Colonic mucosa (tissue), 4 donors: Measurements from ENCODE around the gene MYL4. TPM values are rescaled to one million over a fixed set of nuclear protein-coding genes. Genes with fewer than 3 reads are reported as not detected.
"Not testable (repeated sequence)": the region's sequence is repeated elsewhere in the genome, so short reads cannot be mapped to it uniquely, and the experiment has no call there.

Experiments used
- DNase-seq: peaks from one replicate; pipeline ENCODE4 v3.0.0-alpha.2; 2020
- H3K27ac ChIP-seq: fragments of 200-600 bp; one replicate; pipeline ENCODE4 v1.8.0; 2021
- H3K27me3 ChIP-seq: fragments of 200-600 bp; one replicate; pipeline ENCODE4 v1.8.0; 2021
- H3K36me3 ChIP-seq: fragments of 200-600 bp; one replicate; pipeline ENCODE4 v1.8.0; 2021
- H3K4me1 ChIP-seq: fragments of 200-600 bp; one replicate; pipeline ENCODE4 v1.8.0; 2021; ENCODE audit warnings: mild to moderate bottlenecking
- H3K4me3 ChIP-seq: fragments of 200-600 bp; one replicate; pipeline ENCODE4 v1.8.0; 2021
- H3K9ac ChIP-seq, 2 donors: one replicate each; pipeline ENCODE4 v1.7.0; 2013; ENCODE audit warnings: control low read depth in 2 of 2, low read depth in 2 of 2, low read length in 2 of 2
- H3K9me3 ChIP-seq: fragments of 200-600 bp; one replicate; pipeline ENCODE4 v1.8.0; 2021
- CTCF ChIP-seq: fragments of 200-600 bp; IDR thresholded peaks from one replicate; pipeline ENCODE4 v1.8.0; 2022; ENCODE audit warnings: antibody characterized with exemption, mild to moderate bottlenecking
- intact Hi-C: fragments of 100-400 bp; cut with DNase I; formaldehyde crosslinking; loops from one replicate; pipeline ENCODE4 v1.14.1; 2022
- total RNA-seq, 2 donors: library from RNA; stranded (reverse); fragmentation: NEBNext Ultra II Directional in 1 of 2; extraction: Animal tissue kit (Norgen Biotek cat#: 25700) in 1 of 2; gene quantifications; one replicate each; pipeline ENCODE4 v1.2.1, GENCODE V29; 2021
- donor health status: healthy.
- donor health status: DM: no; HTN: no; CAD: no.
- donor health status: DM: no; HTN: no; CAD: no.

MYL4 gene
- total RNA-seq, 2 donors from 2014 or later = 0.59 to 0.69 TPM

- H3K4me3 ChIP-seq = no peak overlapping the region
- no peak overlapping the region for H3K27ac ChIP-seq
- H3K27me3 ChIP-seq = no peaks in the 10 kb centered on the region
- no peak for TF ChIP-seq CTCF
- H3K9me3 ChIP-seq = no peaks in the 10 kb centered on the region
- H3K4me1 ChIP-seq = no peaks in the 10 kb centered on the region
- intact Hi-C loops = no loop called here
- DNase-seq = no peak
- no peak overlapping the region for H3K9ac ChIP-seq
- H3K36me3 ChIP-seq = no peaks in the 10 kb centered on the region
Measured at GRCh38 chr17:47223460-47223859, 14.3 kb downstream of the MYL4 start.

- DNase-seq, H3K4me3 ChIP-seq, intact Hi-C loops, H3K36me3 ChIP-seq, H3K27me3 ChIP-seq, H3K4me1 ChIP-seq, H3K9ac ChIP-seq, H3K27ac ChIP-seq, H3K9me3 ChIP-seq: not testable (repeated sequence)
Measured at GRCh38 chr17:47224077-47224476, 14.9 kb downstream of the MYL4 start.

- Histone ChIP-seq H3K36me3 (no peaks in the 10 kb centered on the region), H3K9ac (no peak overlapping the region), H3K27me3 (no peaks in the 10 kb centered on the region), H3K4me3 (no peak overlapping the region), H3K4me1 (peaks cover under 1% of the 10 kb centered on the region), H3K9me3 (no peaks in the 10 kb centered on the region), H3K27ac (peak overlapping the region; percentile 56)
- DNase-seq = no peak
- no peak for TF ChIP-seq CTCF
- intact Hi-C loops = no loop called here
Measured at GRCh38 chr17:47224966-47225365, 15.8 kb downstream of the MYL4 start.

GRCh38 chr17:47225436-47225858 lies 16.3 kb downstream of the MYL4 start:
- H3K36me3 ChIP-seq = no peaks in the 10 kb centered on the region
- peak overlapping the region; percentile 56 for H3K27ac ChIP-seq
- peaks cover 4% of the 10 kb centered on the region for H3K4me1 ChIP-seq
- no peaks in the 10 kb centered on the region for H3K9me3 ChIP-seq
- DNase-seq = peak; percentile 60
- no peak overlapping the region for H3K4me3 ChIP-seq
- H3K27me3 ChIP-seq = no peaks in the 10 kb centered on the region
- H3K9ac ChIP-seq = no peak overlapping the region
- intact Hi-C loops = no loop called here
- TF ChIP-seq CTCF = no peak

GRCh38 chr17:47225911-47226688 lies 17.0 kb downstream of the MYL4 start:
- H3K4me3 ChIP-seq = no peak overlapping the region
- H3K4me1 ChIP-seq = peaks cover 4% of the 10 kb centered on the region
- intact Hi-C loops = no loop called here
- no peak for TF ChIP-seq CTCF
- H3K27me3 ChIP-seq = no peaks in the 10 kb centered on the region
- H3K36me3 ChIP-seq = no peaks in the 10 kb centered on the region
- DNase-seq = no peak
- no peaks in the 10 kb centered on the region for H3K9me3 ChIP-seq
- H3K9ac ChIP-seq = no peak overlapping the region
- H3K27ac ChIP-seq = peak overlapping the region; percentile 56

- Histone ChIP-seq H3K27ac (no peak overlapping the region), H3K4me3 (no peak overlapping the region), H3K9me3 (no peaks in the 10 kb centered on the region), H3K4me1 (peaks cover 4% of the 10 kb centered on the region), H3K9ac (no peak overlapping the region), H3K36me3 (no peaks in the 10 kb centered on the region), H3K27me3 (no peaks in the 10 kb centered on the region)
- intact Hi-C loops = loop anchor here (2.0 kb wide), 1 partner anchor 87 kb away; no protein-coding TSS in a partner anchor
- no peak for DNase-seq
- TF ChIP-seq CTCF = no peak
Measured at GRCh38 chr17:47227862-47228261, 18.7 kb downstream of the MYL4 start.
